Measurements from ENCODE around the gene LUZP2.

LUZP2 gene

DNA sequence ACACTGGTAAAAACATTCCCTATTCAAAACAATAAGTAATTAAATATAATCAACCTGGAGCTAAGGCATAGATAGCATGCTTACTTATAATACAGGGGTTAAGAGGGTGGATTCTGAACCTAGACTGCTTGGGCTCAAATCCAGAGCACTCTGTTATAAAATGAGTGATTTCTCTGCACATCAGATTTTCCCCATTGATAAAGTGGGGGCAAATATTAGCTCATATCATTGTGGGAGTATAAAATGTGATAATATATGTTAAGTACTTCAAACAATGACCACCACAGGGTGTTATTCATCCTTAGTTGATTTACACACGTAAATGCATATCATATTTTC, 139.4 kb downstream of the LUZP2 start:
- DNase-seq = no peak

DNA sequence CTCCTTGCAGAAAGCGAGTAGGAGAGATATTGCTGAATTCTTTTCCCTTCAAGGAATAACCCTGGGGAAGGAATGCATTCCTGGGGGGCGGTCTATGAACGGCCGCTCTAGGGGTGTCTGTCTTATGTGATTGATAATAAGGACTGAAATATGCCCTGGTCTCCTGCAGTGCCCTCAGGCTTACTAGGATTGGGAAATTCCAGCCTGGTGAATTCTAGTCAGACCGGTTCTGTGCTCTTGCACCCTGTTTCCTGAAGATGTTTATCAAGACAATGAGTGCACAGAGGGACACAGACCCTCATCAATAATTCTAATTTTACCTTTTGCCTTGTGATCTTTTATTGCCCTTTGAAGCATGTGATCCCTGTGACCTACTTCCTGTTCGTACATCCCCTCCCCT, 140.7 kb downstream of the LUZP2 start:
- DNase-seq = no peak

DNA sequence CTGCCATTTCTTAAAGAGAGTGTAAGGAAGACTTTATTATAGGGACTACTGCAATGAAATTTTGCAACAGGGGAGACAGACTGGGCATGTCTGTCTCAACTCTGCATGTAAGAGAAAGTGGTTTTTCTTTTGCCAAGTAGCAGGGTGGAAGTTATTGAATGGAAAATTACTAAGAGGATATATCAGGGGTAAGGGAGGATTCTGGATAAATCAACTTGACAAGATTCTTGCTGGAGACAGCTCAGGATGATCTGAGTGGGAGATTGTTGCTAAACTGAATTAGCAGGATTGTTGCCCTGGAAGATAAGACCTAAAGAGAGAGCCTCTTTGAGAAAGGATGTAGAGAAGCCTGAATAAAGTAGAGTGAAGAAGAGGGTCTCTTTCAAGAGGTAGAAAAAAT, 145.8 kb downstream of the LUZP2 start:
- no peak for DNase-seq

DNA sequence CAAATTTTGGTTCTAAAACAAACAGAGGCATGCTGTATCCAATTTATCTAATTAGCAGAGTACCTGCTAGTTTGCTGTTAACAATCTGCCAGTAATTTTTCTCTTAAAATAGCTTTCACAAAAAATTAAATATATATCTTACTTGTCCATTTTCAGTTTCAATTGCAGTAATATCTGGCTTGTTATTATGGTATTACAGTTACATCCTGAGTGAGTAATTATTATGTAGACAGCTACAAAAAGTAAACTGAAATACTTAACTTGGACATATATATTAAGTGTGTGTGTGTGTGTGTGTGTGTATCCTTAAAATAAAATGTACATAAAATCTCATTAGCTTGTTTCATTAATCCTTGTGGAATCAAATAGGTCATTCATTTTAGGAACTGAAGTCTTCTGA, 148.7 kb downstream of the LUZP2 start:
- DNase-seq = no peak

DNA sequence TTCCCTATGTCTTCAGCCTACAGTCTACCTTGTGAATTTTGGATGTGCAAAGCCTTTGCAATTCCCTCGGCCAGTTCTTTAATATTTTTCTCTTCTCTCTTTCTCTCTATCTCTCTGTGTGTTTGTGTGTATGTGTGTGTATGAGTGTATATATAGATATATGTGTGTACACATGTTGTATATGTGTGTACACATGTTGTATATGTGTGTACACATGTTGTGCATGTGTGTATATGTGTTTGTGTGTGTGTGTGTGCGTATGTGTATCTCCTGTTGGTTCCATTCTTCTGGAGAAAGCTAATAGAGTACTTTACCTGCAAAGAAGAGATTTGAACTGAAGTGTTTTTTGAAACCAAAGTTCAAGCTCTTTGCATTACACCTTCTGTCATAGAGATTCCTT, 155.0 kb downstream of the LUZP2 start:
- no peak for DNase-seq

DNA sequence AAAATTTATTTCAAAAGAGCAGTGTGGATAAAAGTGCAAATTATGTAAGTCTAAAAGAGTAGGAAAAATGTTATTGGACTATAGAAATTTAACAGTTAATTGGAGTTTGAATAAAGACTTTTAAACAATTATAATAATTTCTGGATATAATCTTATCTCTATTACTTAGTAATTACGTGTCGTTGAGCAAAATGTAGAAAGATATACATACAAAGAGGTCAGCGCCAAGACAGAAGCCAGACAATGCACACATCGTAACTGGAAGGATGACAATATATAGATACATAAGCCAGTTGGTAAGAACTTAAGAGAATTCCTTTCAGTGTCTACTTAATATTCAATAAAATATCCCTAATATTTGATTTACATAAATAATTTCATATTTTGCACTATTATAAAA, 157.0 kb downstream of the LUZP2 start:
- no peak for DNase-seq

DNA sequence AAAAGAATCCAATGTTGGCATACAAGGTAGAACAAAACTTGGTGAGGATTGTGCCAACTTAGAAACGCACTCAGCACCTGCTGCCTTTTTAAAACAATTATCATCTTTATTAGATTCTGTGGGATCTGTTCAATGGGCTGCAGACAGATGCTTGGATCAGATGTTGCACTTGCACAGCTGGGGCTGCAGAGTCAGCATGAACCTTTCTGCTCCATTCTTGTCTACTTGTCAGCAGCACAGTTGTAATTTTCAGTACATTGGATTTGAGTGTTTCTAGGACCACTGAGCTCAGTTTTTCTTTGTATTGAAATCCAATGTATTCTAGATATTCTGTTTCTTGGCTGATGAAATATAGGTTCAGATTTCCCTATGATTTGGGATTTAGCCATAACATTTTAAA, 164.5 kb downstream of the LUZP2 start:
- no peak for DNase-seq

DNA sequence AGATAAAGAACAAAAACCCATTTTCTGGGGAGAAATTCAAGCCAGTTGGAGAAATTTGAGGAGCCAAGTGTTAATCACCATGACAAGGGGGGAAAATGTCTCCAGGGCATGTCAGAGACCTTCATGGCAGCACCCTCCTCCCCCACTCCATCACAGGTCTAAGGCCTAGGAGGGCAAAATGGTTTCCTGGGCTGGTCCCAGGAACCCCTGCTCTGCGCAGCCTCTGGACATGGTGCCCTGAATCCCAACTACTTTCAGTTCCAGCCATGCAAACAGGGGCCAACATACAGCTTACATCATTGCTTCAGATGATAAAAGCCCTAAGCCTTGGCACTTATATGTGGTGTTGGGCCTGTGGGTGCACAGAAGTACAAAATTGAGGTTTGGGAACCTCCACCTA, 167.5 kb downstream of the LUZP2 start:
- no peak for DNase-seq

DNA sequence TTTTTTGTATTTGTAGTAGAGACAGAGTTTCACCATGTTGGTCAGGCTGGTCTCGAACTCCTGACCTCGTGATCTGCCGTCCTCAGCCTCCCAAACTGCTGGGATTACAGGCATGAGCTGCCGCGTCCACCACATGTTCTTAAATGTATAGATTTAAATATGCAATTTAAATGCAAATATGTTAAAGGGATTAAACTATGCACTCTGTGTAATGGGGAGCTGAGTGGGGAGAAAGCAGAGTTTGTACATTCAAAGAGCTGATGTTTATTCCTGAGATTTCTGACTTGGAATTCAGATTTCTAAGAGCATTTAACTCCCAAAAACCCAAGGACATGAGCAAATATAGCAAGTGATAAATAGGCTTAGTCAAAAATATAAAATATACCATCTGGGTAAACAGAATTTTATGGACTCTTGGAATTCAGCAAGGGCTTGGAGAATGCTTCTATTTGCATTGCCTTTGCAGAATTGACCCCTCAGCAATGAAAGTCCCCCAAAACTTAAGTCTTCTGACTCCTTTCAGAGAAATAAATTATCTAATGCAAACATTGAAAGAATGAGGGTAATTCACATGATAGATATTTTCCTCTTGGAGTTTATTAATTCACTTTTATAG, 170.6 kb downstream of the LUZP2 start:
- DNase-seq = no peak

DNA sequence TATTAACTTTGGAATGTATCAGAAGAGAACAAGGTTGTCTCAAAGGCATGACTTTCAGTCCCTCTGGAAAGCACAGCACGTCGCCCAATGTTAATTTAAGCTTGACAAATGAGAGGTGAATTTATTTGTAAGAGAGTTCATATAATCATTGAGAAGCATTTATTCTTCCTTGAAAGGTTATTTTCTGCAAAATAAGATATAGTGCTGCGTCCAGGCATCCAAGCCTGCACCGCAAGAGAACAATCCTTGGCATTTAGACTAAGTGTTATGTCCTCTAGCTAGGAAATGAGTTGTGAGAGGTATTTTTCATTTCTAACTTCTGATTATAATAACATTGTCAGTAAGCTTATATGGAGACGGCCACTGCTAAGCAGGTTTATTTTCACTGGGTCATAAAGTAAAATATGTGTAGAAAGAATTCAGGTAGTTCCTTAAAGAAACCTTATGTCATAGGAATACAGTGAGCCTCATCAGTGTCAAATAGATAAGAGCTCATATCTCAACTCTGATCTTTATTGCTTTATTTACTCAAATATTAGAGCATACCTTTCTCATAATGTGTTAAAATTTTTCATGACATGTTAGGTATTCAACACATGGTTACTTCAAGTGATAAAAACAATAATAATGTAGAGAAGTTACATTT, 182.0 kb downstream of the LUZP2 start:
- no peak for DNase-seq

DNA sequence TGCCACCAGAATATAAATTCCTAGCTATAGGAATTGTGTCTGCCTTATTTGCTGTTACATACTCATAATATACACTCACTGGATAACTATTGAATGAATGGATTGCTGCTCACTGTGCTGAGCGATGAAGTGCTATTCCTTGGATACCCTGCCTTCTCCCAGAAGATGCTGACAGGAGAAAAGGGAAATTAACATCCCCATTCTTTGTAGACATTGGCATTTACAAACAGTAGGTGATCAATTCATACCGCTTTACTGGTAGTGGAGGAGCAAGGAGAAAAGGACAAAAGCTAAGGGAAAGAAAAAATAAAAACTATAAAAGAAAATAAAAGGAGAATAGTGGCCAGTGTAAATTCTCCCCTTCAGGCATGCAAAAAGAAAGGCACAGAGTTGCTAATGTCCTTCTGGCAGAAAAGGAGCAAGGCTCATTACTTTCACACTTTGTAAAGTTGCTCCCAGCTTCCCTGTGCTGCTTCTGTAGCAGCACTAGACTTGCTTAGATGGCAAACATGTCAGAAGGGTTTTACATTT, 183.0 kb downstream of the LUZP2 start:
- DNase-seq = no peak

DNA sequence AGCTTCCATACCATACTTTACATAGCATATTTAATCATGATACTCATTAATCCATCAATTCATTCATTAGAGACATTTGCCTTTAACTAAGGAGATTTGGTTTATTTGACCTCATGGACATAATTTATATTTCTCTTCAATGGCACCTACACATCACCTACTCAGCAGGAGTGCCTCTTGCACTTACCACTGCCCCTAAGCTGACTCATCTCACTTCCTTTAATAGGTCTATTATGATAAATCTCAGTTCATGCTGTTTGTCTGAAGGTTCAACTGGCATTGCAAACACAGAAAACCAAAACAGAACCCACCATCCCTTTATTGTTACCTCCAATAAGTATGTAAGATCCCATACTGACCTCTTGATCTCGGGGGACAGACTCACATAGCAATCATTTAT, 186.7 kb downstream of the LUZP2 start:
- DNase-seq = no peak

DNA sequence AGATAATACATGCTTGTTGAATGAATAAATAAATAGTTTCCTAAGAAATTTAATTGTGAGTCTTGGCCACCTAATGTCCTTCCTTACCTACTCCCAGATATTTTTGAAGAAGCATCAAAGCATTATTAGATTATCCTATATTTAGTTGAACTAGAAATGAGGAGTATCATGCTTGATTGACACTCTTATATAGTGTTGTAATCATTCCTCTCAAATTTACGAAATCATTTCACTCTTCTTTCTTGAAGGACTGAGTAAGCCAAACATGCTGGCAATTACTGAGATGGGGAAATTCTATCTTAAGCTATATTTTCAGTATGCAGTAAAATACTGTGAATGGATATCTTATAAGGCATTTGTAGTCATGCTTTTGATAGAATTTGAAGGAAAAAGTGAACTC, 189.0 kb downstream of the LUZP2 start:
- no peak for DNase-seq

DNA sequence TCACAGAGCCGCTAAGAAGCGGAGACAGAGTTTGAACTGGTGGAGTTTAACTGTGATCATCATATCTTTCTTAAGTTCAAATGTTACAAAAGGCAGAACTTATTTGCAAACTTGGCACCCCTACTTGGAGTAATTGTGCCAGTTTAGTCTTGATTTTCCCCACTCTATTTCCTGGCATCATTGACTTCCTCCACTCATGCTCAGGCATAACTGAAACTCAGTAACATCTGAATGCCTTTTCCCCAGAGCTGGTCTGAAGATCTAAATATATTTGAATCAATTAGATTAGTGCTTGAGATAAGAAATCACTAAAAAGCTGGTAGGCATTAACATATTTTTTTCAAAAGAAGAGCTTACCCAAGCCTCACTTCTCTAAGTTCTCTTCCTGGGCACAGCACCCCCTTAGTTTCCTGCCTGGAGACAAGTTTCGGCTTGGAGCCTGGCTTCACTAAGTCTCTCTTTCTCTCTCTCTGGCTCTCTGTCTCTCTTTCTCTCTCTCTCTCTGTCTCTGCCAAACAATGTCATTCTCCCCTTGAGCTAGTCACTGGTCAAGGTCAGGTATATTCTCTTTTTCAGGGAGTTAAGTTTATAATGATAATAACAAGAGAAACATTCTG, 190.8 kb downstream of the LUZP2 start:
- DNase-seq = no peak

DNA sequence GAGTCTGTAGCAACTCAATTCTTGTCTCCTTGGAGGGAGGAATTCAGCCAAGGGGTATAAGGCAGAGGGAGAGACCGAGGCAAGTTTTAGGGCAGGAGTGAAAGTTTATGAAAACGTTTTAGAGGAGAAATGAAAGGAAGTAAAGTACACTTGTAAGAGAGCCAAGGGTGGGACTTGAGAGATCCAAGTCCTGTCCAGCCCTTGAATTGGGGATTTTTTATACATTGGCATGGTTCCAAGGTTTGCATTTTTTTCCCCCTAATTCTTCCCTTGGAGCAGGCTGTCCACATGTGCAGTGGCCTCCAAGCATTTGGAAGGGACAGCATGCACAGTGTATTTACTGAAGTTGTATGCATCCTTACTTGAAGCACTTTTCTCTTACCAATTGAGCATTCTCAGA, 192.1 kb downstream of the LUZP2 start:
- DNase-seq = no peak

DNA sequence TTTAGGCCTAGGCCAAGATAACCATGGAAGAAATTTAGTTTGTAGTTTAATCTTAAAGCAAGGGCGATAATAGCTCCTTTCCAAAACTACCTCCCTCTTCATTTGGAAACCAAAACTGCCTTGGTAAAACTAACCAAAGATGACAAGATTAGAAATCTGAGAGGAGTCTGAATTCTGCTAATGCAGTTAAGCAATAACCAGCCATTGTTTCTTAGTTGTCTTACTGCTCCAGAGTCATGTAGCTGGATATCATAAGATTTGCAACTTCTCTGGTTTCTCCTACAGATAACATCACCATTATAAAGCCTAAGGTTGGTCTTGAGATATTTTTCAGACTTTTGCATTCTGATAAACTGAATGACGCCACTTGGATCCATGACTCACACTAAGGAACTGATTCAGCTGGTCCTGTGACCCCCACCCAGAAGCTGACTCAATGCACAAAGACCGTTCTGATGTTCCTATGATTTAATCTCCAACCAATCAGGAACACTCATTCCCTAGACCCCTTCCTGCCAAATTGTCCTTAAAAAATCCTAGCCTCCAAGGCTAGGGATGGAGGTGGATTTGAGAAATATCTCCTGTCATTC, 200.8 kb downstream of the LUZP2 start:
- DNase-seq = no peak

DNA sequence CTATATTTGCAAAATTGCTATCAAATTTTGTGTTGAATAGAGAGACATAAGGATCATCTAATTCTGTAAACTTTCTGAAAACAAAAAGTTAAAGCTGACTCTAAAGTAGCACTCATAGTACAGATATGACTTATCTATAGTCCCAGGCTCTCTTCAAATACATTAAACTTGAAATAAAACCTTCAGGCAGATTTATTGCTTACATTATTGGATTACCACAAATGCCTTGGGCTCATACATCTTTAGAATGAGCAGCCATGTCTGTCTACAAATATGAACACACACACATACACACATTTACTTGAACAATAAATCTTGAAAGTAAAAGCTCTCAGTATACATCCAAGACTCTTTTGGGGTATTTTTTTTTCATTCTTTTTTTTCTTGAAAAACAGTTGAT, 207.9 kb downstream of the LUZP2 start:
- no peak for DNase-seq

DNA sequence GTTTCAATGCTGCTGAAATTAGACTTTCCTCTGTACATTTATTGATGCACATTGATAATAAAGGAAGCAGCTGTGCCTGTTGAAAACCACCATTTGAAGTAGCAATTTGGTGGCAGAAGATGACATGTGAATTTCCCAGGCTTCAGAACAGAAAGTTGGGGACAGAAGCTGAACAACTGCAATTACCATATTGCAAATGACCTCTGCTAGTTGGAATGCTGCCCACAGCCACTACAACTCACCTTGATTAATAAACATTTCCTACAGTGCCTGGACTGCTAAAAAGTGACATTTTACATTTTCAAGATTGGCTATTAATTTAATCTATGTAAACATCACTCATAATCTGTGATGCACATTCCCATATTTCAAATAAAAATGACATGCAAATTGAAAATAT, 208.6 kb downstream of the LUZP2 start:
- no peak for DNase-seq

DNA sequence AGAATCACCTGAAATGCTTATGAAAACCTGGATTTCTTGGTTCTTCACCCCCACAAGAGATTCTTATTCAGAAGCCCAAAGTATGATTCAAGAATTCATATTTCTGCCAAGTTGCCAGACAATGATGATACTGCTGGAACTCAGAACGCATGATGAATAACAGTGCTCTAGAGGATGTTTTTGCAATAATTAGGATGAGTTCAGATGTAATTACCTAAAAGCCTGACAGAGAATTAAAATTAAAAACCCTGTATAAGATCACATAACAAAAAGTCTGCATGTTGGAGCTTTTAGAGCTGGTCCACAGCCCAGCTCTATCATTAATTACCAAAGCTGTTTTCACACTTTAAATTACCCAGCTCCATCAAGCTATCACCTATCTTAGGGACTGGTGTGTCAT, 211.8 kb downstream of the LUZP2 start:
- DNase-seq = no peak

DNA sequence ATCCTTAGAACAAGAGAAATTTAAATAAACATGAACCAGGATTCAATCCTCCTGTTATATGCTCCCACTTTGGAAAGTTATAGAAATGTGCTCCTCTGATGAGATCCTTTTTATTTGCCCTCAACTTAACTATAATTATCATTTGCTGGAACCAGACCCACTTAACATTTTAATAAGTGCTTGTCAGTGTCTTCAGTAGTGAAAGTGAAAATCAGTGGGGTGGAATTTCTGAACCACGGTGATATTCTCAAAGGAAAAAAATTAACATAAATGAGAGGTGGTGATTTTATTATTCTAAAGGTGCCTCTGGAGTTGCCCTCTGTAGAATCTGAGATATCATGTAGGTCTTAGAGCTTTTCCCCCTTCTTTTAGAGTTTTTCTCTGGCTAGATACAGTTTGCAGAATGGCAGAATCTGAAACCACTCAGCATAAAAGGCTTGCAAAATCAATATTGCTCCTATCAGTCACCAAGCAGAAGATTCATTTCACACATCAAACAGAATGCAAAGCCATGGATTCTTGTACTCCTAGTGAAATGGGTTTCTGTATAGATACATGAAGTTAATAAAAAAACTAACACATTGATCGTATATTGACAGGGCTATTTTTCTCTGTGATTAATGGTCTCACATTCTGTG, 213.2 kb downstream of the LUZP2 start:
- DNase-seq = no peak

DNA sequence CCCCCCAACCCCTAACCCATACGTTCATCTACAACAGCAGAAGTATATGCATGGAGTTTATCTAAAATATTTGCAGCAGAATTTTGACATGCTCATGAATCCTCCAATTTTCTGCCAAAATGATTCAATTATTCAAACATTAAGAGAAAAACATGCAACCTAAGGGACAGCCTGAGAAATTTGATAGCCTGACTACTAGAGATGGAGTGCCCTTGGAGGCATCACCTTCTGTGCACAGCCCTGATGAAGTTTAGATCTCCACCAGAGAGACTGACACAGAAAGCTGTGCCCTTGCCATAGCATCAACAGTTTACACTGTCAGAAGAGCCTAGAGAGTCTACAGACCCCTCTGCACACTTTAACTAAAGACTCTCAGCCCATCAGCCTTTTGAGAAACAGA, 217.7 kb downstream of the LUZP2 start:
- DNase-seq = no peak

DNA sequence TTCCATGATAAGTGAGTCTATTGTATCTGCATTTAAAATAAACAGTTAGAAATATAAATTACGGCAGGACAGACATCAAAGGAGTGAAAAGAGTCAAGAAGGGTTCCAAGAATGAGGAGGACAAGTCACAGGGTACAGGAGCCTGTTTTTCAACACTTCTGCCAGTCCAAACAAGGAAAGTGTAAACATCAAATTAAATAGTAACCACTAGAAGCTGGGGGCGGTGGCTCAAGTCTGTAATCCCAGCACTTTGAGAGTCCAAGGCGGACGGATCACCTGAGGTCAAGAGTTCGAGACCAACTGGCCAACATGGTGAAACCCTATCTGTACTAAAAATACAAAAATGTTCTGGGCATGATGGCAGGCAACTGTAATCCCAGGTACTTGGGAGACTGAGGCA, 219.6 kb downstream of the LUZP2 start:
- no peak for DNase-seq

DNA sequence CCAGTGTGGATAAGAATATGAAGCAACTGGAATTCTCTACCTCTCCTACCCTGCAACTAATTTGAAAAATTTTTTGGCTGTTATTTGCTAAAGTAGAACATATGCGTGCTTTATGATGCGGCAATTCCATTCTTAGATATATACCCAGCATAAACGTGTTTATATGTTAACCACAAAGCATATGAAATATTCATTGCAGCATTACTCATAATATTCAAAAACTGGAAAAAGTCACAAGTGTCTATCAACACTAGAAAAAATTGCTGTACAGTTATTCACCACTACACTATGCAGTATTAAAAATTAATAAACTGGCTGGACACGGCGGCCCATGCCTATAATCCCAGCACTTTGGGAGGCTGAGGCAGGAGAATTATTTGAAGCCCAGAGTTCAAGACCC, 226.4 kb downstream of the LUZP2 start:
- no peak for DNase-seq

DNA sequence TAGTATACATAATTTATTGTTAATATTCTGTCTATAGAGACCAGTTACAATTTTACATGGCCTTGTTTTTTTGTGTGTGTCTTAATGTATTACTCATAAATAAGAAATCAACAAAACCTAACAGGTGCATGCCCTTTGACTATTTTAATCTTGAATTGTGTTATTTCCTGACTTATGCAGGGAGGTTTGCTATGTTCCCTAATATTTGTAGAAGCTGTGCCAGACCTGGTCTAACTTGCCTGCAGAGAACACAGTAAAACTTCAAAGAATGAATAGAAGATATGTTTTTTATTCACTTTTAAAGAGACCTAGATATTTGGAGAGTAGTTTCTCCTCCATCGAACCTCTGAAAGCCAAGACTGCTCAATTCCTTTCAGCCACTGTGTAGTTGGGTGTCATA, 234.7 kb downstream of the LUZP2 start:
- DNase-seq = no peak
